Cardiac muscle cell (in vitro differentiated cells and primary cell): Measurements from ENCODE around the gene RAB10. TPM values are rescaled to one million over a fixed set of nuclear protein-coding genes. Genes with fewer than 3 reads are reported as not detected.
"Not testable (repeated sequence)": the region's sequence is repeated elsewhere in the genome, so short reads cannot be mapped to it uniquely, and the experiment has no call there.

Source experiments
- DNase-seq, 2 donors: peaks; one replicate each; pipeline versions ENCODE4 v3.0.0 to v3.0.0-alpha.2; 2010 to 2017; ENCODE audit warnings: low read depth in 1 of 2, low spot score in 1 of 2
- H3K27ac ChIP-seq: fragments of 200-600 bp; sonication (generic); 2 replicates; pipeline ENCODE4 v1.5.1; 2016
- H3K27me3 ChIP-seq: fragments of 200-600 bp; sonication (generic); 2 replicates; pipeline ENCODE4 v1.6.0; 2016; ENCODE audit warnings: control low read depth
- H3K36me3 ChIP-seq: fragments of 200-600 bp; sonication (generic); 2 replicates; pipeline ENCODE4 v1.5.1; 2016; ENCODE audit warnings: control low read depth
- H3K4me1 ChIP-seq: fragments of 200-600 bp; sonication (generic); 2 replicates; pipeline ENCODE4 v1.8.1; 2017; ENCODE audit warnings: low read depth, mild to moderate bottlenecking, mixed run types
- H3K4me3 ChIP-seq: fragments of 200-600 bp; sonication (generic); 2 replicates; pipeline ENCODE4 v1.5.1; 2016; ENCODE audit warnings: mild to moderate bottlenecking
- H3K9me3 ChIP-seq: fragments of 200-600 bp; sonication (generic); 2 replicates; pipeline ENCODE4 v1.5.1; 2017; ENCODE audit warnings: low read depth, mild to moderate bottlenecking, control low read depth
- polyA plus RNA-seq: library from polyadenylated mRNA; unstranded; fragments of >200 nt; fragmentation: Nextera tagmentation; extraction: Ambion mirVana; gene quantifications from 2 replicates; pipeline ENCODE4 v1.2.1, GENCODE V29; 2016
- total RNA-seq: library from RNA; depleted of rRNA; stranded (reverse); fragments of >200 nt; gene quantifications from 2 replicates; pipeline ENCODE4 v1.2.3, GENCODE V29; 2016
- TF ChIP-seq, protein P1 (sequence below): IDR thresholded peaks from 2 replicates; pipeline ENCODE4 v1.5.1; 2012; ENCODE audit warnings: low read depth, mild to moderate bottlenecking, low read length

Gene RAB10
- total and polyA plus RNA-seq, 2 experiments from 2014 or later, result 75.9 to 145 TPM

DNA sequence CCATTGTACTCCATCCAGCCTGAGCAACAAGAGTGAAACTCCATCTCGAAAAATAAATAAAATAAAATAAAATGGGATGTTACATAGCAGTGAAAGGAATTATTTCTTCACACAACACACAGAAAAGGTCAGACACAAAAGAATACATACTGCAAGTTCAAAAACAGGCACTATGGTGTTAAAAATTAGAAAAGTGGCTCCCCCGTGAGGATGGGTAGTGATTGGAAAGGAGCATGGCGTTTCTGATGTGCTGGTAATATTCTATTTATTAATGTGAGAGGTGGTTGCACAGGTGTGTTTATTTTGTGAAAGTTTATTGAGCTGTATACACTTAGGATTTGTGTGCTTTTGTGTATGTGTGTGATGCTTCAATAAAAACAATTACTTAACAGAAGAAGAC is 22.9 kb upstream of the RAB10 start:
- Histone ChIP-seq H3K27ac (no peak overlapping the region), H3K9me3 (no peaks in the 10 kb centered on the region), H3K4me1 (no peaks in the 10 kb centered on the region), H3K27me3 (peaks cover 72% of the 10 kb centered on the region), H3K4me3 (no peak overlapping the region), H3K36me3 (no peaks in the 10 kb centered on the region)
- DNase-seq, result no peak
- TF ChIP-seq, protein P1, sequence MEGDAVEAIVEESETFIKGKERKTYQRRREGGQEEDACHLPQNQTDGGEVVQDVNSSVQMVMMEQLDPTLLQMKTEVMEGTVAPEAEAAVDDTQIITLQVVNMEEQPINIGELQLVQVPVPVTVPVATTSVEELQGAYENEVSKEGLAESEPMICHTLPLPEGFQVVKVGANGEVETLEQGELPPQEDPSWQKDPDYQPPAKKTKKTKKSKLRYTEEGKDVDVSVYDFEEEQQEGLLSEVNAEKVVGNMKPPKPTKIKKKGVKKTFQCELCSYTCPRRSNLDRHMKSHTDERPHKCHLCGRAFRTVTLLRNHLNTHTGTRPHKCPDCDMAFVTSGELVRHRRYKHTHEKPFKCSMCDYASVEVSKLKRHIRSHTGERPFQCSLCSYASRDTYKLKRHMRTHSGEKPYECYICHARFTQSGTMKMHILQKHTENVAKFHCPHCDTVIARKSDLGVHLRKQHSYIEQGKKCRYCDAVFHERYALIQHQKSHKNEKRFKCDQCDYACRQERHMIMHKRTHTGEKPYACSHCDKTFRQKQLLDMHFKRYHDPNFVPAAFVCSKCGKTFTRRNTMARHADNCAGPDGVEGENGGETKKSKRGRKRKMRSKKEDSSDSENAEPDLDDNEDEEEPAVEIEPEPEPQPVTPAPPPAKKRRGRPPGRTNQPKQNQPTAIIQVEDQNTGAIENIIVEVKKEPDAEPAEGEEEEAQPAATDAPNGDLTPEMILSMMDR, result no peak

DNA sequence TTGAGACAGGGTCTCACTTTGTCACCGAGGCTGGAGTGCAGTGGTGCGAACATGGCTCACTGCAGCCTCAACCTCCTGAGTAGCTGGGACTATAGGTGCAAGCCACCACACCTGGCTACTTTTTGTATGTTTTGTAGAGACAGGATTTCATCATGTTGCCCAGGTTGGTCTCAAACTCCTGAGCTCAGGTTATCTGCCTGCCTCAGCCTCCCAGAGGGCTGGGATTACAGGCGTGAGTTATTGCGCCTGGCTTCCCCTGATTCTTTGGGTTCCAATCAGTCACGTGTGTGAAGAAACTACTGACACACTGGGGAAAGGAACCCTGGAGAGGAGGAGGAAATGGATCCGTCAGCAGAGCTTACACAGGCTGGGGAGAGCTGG is 22.3 kb upstream of the RAB10 start:
- peaks cover 72% of the 10 kb centered on the region for H3K27me3 ChIP-seq
- no peaks in the 10 kb centered on the region for H3K36me3 ChIP-seq
- TF ChIP-seq, protein P1, result no peak
- no peaks in the 10 kb centered on the region for H3K4me1 ChIP-seq
- H3K27ac ChIP-seq, result no peak overlapping the region
- H3K4me3 ChIP-seq, result no peak overlapping the region
- no peaks in the 10 kb centered on the region for H3K9me3 ChIP-seq
- DNase-seq, result no peak

DNA sequence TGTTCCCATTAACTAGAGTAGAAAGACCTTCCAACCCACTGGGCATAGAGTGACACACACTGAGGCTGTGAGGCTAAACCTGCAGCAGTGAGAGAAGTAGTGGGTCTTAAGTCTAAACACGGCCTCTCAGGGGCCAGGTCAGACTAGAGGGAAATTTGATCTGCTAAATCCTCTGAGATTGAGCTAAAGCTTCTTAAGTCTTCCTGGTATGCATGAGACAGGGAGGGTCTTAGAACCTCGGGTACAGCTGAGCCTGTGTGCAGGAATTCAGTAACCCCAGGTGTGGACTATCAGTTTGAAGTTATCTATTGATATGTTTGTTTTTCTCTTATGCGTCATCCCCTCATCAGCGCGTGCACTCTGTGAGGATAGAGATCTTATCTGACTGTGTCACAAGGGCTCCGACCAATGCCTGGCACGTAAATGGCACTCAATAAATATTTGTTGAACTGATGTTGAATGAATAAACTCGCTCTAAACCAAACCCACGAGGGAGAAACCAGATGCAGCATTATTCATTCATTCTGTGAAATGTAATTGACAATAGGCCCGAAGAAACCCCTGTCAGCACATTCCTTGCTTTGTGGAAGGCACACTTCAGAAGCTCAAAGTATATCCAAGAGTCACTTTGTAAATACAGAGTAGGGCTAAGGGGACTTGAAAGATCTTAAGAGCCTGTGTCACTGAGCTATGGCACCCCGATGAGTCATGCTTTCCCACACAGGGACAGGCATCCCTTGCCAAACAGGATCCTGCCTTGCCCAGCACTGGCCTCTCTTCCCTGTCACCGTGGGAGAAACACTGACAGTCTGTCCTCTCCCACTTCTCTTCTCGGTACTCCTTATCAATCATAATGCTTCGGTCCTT is 21.7 kb upstream of the RAB10 start:
- DNase-seq, result peak; percentile 30 to 83
- no peak overlapping the region for H3K27ac ChIP-seq
- no peaks in the 10 kb centered on the region for H3K36me3 ChIP-seq
- H3K4me1 ChIP-seq, result no peaks in the 10 kb centered on the region
- TF ChIP-seq, protein P1, result no peak
- H3K9me3 ChIP-seq, result no peaks in the 10 kb centered on the region
- H3K4me3 ChIP-seq, result no peak overlapping the region
- H3K27me3 ChIP-seq, result peaks cover 72% of the 10 kb centered on the region

DNA sequence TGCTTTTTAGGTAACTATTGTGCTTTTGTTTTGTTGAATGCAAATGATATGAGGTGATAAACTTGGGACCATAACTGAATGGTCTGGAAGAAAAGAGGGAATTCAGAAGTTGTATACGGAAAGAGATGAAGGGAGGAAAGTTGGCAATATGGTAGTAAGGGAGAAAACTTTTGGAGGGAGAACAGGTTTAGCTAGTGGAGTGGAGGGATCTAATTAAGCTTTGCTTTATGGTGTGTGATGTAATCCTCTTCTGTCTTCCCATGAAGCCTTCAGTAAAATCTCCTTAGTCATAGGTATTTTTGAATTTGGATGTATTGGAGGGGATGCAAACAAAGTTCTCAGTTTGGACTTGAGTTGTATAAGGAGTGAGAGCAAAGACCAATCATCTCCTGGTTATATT is 20.2 kb upstream of the RAB10 start:
- no peak for DNase-seq
- H3K9me3 ChIP-seq, result no peaks in the 10 kb centered on the region
- TF ChIP-seq, protein P1, result no peak
- no peaks in the 10 kb centered on the region for H3K4me1 ChIP-seq
- H3K36me3 ChIP-seq, result no peaks in the 10 kb centered on the region
- H3K4me3 ChIP-seq, result no peak overlapping the region
- no peak overlapping the region for H3K27ac ChIP-seq
- peaks cover 72% of the 10 kb centered on the region for H3K27me3 ChIP-seq

DNA sequence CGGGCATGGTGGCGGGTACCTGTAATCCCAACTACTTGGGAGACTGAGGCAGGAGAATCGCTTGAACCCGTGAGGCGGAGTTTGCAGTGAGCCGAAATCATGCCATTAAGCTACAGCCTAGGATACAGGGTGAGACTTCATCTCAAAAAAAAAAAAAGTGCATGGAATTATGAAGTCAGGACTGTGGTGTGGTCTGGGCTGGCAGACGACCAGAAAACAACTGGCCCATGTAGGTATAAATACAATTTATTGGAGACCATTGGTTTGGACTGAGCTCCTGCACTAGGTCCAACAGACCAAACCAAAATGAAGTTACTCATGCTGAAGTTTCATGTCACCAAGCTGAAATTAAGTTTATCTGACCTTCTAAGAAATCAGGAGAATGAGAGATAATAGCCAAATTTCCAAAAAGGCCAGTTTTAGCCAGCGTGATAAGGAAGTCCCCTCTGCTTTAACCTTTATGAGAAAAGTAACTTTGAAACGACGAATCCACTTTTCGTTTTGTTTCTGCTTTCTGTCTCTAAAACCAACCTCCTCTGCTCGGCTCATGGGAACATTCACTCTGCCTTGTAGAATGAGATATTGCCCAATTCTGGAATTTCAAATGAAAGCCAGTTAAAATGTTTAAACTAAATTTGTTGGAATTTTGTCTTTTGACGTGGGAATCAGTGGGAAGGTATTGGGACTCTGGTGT is 17.7 kb upstream of the RAB10 start:
- DNase-seq, result peak in 1 of 2 donors; percentile 55
- Histone ChIP-seq H3K9me3 (no peaks in the 10 kb centered on the region), H3K4me1 (no peaks in the 10 kb centered on the region), H3K36me3 (no peaks in the 10 kb centered on the region), H3K4me3 (no peak overlapping the region), H3K27ac (no peak overlapping the region), H3K27me3 (peaks cover 81% of the 10 kb centered on the region)
- TF ChIP-seq, protein P1, result no peak

DNA sequence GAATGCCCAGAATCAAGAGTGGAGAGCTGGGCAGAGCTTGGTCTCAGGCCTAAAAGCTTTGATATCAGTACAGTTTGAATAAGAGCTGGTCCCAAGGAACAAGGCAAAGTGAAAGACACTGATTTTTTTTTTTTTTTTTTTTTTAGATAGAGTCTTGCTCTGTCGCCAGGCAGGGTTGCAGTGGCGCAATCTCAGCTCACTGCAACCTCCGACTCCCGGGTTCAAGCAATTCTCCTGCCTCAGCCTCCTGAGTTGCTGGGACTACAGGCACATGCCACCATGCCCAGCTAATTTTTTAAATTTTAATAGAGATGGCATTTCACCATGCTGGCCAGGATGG is 17.2 kb upstream of the RAB10 start:
- not testable (repeated sequence) for H3K4me1 ChIP-seq, DNase-seq, H3K9me3 ChIP-seq, H3K27ac ChIP-seq, H3K36me3 ChIP-seq, H3K4me3 ChIP-seq
- peaks cover 81% of the 10 kb centered on the region for H3K27me3 ChIP-seq
